Neural progenitor cell (in vitro differentiated cells): Measurements from ENCODE around the gene DLG2.

Source experiments
- CTCF ChIP-seq: fragments of 200-600 bp; sonication (generic); IDR thresholded peaks from 2 replicates; pipeline ENCODE4 v1.5.1; 2017; ENCODE audit warnings: antibody characterized with exemption, mild to moderate bottlenecking
- EZH2 ChIP-seq: fragments of 200-600 bp; sonication (generic); IDR thresholded peaks from 2 replicates; pipeline ENCODE4 v1.6.1; 2017; ENCODE audit warnings: antibody characterized with exemption, mild to moderate bottlenecking, moderate library complexity
- EZH2phosphoT487 ChIP-seq: fragments of 200-600 bp; sonication (generic); IDR thresholded peaks from 2 replicates; pipeline ENCODE4 v1.6.1; 2017; ENCODE audit warnings: antibody characterized with exemption

DNA sequence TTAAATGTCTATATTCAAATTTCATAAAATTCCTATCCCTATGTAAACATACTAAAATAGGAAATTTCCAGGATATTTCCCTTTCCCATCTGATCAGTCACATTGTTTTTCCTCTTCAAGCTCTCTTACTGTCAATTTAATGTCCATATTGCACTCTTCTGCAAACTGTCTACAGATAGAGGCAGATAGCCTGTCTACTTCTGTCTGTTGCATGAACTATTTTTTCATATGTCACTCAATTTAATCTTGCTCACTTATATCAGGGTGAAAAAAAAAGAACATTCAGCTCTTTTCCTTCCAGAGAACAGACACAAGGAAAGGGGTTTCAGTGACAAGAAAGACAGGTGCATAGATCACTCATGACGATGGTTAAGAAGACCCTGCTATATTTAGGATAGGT is 1327.1 kb downstream of the DLG2 start:
- no peak for TF ChIP-seq CTCF
- TF ChIP-seq EZH2: no peak
- TF ChIP-seq EZH2phosphoT487: no peak
